HG03342 (cell line): ENCODE data around the gene SQOR.

ENCODE experiments used
- ATAC-seq: cut with Tn5 transposase; IDR thresholded peaks from one replicate; pipeline ENCODE4 v1.9.1; 2021; ENCODE audit warnings: mild to moderate bottlenecking, moderate library complexity; ENCODE audit not compliant: unreplicated experiment

SQOR gene

DNA sequence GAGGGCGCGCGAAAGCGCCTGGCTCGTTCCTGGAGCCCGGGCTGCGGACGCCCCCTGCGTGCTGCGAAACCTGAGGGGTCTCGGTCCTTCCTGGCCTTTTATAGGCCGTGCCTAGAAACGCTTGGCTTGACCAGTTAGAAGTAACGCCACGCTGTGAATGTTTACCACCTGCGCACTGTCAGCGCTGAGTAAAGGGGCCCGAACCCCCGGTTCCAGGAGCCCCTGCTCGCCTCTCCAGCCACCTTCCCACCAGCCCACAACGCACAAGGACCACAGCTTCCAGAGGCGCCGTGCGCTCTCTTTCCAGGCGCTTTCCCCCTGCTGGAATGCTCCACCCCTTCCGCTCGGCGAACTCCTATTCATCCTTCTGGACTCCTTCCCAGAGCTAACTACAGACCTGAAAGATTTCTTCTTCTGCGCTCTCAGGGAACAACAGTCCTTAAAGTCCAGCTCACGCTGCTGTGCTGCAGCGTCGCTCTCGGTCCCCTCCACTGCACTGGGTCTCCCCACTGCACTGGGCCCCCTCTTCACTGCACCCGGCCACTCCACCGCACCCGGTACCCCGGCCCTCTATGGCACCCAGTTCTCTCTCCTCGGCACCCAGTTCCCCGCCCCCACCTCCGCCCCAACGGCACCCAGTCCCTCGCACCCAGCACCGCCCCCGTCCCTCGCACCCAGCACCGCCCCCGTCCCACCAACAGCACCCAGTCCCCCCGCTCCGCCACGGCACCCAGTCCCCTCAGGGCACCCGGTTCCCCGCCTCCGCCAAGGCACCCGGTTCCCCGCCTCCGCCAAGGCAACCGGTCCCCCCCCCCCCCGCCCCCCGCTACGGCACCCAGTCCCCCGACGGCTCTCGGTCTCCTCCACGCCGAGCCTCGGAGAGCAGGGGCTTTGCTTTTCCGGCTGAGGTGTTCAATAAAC lies 69.8 kb downstream of the SQOR start:
- ATAC-seq: no peak

GRCh38 chr15:45705510-45706473 lies 71.0 kb downstream of the SQOR start:
- ATAC-seq: peak; percentile 83

DNA sequence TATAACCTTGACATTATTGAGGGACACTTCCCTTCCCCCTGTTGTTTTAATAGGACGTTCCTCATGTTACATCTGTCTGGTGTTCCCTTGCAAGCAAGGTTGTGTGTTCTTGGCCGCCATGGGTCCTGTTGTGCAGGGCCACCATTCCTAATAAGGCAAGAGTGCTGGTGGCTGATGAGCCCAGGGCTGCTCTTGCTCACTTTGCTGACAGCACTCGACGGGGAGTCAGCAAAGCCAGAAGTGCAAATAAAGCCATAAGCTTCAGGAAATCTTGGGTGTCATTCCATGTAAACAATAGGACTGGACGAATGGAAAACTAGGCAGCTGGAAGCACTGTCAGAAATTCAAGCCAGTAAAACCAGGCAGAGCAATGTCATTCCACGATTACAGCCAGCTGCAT lies 75.8 kb downstream of the SQOR start:
- no peak for ATAC-seq

- peak; percentile 68 for ATAC-seq
These were observed 80.0 kb downstream of the SQOR start for GRCh38 chr15:45714590-45715488.

GRCh38 chr15:45715528-45715927 lies 80.7 kb downstream of the SQOR start:
- no peak for ATAC-seq

DNA sequence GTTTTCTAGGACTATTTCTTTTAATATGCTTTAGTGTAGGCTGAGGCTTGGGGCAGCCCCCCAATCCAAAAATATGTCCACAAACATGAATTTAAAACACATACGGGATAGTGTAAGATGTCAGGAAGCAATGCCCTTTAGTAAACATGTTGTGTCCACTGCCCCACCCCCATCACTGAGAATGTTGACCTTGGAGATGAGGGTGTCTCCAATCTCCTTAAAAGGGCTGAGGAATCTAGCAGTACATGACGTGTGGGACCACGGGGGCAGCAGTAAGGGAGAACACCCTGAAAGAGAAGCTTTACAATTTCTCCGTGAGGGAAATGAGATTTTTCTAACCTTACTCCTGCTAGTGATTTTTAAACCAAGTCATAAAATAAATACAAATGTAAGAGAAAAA lies 84.7 kb downstream of the SQOR start:
- no peak for ATAC-seq

- no peak for ATAC-seq
These were observed 85.4 kb downstream of the SQOR start for GRCh38 chr15:45720183-45720582.

DNA sequence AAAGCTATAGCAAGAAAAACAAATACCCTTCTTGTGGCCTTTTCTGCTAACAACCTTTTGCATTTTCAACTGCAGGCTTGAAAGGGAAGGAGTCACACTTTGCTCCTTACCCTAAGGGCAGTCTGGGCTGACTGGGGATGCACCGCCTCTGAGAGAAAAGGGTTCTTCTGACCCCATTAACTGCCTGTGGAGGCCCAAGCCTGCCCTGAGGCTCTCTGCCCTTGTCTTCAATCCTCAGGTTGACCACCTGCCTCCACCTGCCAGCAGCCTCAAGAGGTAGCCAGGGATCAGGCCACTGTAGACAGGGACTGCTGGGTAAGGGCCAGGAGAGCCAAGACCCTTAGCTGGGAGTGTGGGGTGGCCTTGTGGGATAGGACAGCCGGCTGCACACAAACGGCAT lies 93.8 kb downstream of the SQOR start:
- ATAC-seq: no peak

GRCh38 chr15:45729141-45729540 lies 94.3 kb downstream of the SQOR start:
- ATAC-seq: no peak

GRCh38 chr15:45731343-45731742 lies 96.5 kb downstream of the SQOR start:
- ATAC-seq: no peak

GRCh38 chr15:45732662-45733061 lies 97.8 kb downstream of the SQOR start:
- no peak for ATAC-seq

GRCh38 chr15:45734260-45734711 lies 99.5 kb downstream of the SQOR start:
- ATAC-seq: no peak
